SKM-1 treated with dmso at 0.1 percent for 144 hours (cell line): ENCODE data around the gene S1PR4.
A peak's percentile ranks its signal among the peaks of the same experiment; 100 is the strongest.

Experiments
- DNase-seq: peaks from one replicate; lab custom pipeline; 2025; ENCODE audit not compliant: unreplicated experiment; lab: John Stamatoyannopoulos, UW

The S1PR4 gene

DNA sequence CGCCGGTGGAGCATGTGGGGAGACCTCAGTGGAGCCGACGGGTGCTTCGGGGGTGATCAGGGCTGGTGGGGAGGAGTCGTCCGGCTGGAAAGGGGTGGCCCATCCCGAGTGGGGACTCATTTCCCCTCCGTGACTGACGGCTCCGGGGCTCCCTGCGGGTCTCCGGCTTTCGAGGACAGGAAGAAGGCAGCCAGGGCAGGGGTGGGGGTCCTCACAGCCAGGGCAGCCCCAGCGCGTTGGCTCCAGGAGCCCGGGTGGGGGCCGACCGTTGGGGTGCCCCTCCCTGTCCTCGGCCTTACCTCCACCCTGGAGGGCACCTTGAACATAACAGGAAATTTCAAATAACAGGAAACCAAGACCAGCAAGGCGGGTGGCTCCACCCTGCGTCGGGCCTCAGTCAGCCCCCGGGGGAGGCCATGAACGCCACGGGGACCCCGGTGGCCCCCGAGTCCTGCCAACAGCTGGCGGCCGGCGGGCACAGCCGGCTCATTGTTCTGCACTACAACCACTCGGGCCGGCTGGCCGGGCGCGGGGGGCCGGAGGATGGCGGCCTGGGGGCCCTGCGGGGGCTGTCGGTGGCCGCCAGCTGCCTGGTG lies at the start of gene S1PR4:
Gene S1PR4, plus strand, starts transcription at position 393 of the 596 bp plus-strand sequence. Its CDS starts 24 bp downstream, at position 417.
- peak; percentile 66 for DNase-seq

- DNase-seq: no peak
Measured at GRCh38 chr19:3129112-3129511, 49.5 kb upstream of the S1PR4 start.

GRCh38 chr19:3131168-3131567 lies 47.4 kb upstream of the S1PR4 start:
- DNase-seq: no peak

- DNase-seq: peak; percentile 53
Measured at GRCh38 chr19:3132971-3133792, 45.4 kb upstream of the S1PR4 start.

DNA sequence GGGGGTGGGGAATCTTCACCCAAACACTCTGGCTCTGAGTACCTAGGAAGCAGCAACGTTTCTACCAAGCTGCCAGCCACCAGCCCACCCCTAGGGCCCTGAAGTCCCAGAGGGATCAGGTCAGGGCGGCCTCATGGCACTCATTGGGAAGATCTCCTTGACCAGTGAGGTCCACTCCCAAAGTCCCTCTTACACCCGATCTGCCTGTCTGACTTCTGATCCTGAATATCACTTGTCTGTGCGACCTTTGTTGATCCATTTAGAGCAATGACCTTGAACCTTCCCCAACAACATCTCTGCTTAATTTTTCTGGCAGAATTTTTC lies 44.8 kb upstream of the S1PR4 start:
- DNase-seq: no peak

DNA sequence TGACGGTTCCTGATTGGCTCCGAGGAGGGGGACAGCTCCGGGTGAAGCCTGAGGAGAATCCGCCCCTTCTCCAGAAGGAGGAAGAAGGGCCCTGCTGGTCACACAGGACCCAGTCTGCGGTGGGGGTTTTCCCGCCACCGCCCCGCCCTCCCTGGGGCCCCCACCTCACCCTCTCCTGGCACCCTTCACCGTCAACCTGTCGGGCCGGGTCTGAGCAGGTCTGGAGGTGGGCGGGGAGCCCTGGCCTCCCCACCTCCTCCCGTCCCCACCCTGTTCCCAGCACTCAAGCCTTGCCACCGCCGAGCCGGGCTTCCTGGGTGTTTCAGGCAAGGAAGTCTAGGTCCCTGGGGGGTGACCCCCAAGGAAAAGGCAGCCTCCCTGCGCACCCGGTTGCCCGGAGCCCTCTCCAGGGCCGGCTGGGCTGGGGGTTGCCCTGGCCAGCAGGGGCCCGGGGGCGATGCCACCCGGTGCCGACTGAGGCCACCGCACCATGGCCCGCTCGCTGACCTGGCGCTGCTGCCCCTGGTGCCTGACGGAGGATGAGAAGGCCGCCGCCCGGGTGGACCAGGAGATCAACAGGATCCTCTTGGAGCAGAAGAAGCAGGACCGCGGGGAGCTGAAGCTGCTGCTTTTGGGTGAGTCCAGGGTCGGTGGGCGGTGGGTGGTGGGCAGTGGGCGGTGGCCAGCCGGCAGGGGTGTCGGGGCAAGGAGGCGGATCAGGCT lies 42.4 kb upstream of the S1PR4 start, which contains the start of gene GNA15:
Gene GNA15, plus strand, starts transcription at position 73 of the 723 bp plus-strand sequence. Its CDS starts 418 bp downstream, at position 491.
- DNase-seq: peak; percentile 66

DNA sequence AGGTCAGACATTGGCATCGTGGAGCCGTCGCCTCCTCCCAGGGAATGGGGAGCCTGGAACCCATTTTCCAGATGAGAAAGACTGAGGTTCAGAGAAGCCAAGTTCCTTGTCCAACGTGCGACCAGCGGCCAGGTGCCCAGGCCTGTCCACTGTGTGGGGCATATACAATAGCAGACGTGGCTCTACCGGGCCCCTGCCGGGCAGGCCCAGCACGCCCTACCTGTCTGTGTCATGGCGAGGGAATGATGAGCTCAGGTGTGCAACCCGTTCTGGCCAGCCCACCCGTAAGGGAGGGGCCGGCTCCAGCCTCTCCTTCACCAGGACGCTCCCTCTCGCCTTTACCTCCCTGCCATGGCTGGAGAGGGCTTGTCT lies 41.9 kb upstream of the S1PR4 start:
- no peak for DNase-seq

GRCh38 chr19:3137119-3137518 lies 41.5 kb upstream of the S1PR4 start:
- DNase-seq: no peak

DNA sequence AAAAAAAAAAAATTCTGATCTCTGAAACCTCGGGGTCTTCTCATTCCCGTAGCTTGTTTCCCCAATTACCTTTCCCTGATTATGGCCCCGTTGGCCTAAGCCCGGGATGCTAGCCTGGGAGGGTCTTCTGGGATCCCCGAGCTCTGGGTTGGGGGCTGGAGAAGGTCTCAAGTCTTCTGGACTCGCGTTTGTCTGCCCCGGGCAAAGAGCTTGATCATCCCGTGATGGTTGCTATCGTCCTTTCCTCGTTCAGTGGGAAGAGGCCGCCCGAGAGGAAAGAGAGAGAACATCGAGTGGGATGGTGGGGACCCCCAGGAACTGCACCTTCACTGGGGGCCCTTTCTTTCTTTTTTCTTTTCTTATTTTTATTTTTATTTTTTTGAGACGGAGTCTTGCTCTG lies 40.3 kb upstream of the S1PR4 start:
- DNase-seq: no peak

DNA sequence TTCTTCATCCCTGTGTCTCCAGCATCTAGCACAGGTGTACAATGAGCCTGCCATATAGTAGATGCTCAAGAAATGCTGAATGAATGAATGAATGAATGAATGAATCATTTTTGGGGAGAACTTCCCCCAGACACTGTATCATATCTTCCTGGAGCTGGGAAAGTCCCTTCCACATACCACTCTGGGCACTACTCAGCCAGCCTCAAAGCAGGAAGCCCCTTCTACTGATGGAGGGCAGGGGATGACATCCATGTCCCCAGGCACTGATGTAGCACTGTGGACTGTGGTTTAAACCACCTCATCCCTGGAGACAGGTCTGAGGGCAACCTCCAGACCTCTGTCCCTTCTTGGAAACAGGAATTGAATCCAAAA lies 37.9 kb upstream of the S1PR4 start:
- DNase-seq: no peak

DNA sequence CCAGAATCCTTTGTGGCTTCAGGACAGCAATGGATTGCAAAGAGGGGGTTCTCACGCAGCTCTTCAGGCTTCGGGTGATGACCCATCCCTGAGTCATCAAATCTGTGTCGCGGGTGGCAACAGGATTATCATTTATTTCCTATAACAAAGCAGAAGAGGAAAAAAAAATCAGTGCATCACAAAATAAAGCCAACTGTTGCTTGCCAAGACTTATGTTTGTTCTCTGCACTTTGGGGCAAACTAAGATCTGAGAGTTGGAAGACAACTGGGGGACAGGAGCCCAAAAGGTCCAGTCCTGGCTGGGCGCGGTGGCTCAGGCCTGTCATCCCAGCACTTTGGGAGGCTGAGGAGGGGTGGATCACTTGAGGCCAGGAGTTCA lies 36.3 kb upstream of the S1PR4 start:
- DNase-seq: no peak

DNA sequence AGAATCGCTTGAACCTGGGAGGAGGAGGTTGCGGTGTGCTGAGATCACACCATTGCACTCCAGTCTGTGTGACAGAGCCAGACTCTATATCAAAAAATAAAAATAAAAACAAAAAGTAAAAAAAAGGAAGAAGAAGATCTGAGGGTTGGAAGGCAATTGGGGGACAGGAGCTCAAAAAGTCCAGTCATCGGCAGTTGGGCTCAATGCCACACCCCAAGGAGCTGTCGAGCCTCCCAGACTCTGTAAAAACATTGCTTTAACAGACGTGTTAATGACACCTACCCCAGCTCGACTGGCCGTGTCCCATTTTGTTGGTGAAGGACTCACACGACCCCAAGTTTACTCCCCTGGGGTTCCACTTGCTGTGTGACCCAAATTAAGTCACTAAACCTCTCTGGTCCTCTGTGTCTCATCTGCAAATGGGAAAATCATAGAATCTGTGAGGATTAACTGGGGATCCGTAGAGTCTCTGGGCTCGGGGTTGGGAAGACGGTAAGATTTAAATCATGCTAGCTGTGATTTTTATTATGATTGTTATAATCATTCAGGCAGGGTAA lies 35.7 kb upstream of the S1PR4 start:
- no peak for DNase-seq

GRCh38 chr19:3145909-3146676 lies 32.5 kb upstream of the S1PR4 start:
- peak; percentile 71 for DNase-seq

- no peak for DNase-seq
Measured at GRCh38 chr19:3146677-3147100, 31.9 kb upstream of the S1PR4 start.

- DNase-seq: no peak
Measured at GRCh38 chr19:3148503-3148902, 30.1 kb upstream of the S1PR4 start.

GRCh38 chr19:3149089-3149488 lies 29.5 kb upstream of the S1PR4 start:
- no peak for DNase-seq

DNA sequence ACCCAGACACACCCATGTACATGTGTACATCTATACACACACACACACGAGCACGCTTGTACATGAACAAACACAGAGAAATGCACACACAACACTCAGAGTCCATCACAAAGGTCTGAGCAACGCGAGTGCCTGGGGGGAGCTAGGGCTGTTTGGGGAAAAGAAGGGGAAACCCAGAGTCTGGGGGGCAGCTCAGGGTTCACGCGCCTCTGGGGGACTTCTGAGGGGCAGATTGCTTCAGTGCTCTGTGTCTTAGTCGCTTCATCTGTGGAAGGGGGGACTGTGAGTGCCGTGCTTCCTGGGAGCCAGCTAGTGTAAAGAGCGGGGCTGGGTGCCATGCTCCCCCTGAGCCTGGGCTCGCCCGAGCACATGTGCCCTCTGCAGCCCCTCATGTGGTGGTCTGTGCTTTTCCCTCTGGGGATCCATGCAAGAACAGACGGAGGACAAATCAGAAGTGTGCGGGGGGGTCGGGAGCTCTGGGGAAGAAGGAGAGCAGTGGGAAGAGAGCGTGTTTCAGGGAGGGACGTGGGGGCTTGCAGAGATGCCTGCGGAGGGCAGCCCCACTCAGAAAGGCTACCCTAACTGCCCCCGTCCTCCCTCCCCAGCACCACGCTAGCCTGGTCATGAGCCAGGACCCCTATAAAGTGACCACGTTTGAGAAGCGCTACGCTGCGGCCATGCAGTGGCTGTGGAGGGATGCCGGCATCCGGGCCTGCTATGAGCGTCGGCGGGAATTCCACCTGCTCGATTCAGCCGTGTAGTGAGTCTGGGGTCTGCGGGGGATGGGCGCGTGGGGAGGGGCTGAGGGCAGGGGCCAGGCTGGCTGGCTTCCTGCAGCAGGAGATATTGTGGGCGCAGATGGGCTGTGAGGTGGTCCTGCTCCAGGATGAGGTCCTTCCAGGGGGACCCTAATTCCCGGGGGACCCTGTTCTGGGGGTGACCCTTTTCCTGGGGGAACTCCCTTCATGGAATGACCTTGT lies 28.8 kb upstream of the S1PR4 start:
- DNase-seq: no peak

DNA sequence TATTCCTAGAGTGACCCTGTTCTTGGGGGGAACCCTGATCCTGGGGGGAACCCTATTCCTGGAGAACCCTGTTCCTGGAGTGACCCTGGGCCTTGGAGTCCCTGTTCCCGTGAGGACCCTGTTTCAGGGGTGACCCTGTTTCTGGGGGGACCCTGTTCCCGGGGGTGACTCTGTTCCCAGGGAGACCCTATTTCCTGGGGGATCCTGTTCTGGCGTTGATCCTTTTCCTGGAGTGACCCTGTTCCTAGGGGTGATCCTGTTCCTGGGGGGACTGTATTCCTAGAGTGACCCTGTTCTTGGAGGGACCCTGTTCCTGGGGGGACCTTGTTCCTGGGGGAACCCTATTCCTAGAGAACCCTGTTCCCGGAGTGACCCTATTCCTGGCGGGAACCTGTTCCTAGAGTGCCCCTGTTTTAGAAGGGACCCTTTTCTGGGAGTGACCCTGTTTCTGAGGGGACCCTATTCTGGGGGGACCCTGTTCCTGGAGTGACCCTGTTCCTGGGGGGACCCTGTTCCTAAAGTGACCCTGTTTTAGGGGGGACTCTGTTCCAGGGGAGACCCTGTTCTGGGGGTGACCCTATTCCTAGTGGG lies 27.7 kb upstream of the S1PR4 start:
- no peak for DNase-seq

- DNase-seq: no peak
Measured at GRCh38 chr19:3151563-3152418, 26.8 kb upstream of the S1PR4 start.
